Activated T-helper 1 cell treated with anti-CD3 and anti-CD28 coated beads, Interleukin-2, amount 50 U/mL, for 16 hours (primary cell): Measurements from ENCODE around the gene ADIPOR2.

Experiments
- DNase-seq, 2 donors: peaks; one replicate each; pipeline ENCODE4 v3.0.0-alpha.2; 2020; ENCODE audit warnings: low read depth in 1 of 2, low spot score in 1 of 2

ADIPOR2 gene

GRCh38 chr12:1827826-1828805 lies 137.2 kb downstream of the ADIPOR2 start:
- DNase-seq = no peak

DNA sequence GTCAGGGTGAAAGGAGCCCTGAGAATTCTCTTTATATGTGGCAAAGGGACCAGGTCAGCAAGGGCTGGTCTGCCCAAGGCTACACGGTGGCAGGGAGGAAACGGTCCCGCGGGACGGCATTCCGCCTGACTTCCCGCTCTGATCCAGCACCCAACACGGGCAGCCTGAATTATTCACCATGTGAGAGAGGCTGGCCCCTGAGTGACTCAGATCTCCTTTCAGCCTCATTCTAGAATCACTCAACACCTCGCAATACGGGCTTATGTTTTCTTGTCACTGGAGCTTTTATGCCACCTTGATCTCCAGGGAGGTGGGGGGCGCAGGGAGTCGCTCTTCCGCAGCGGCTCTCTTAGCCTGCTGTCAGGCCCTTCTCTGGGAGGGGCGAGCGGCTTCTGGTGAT lies 138.0 kb downstream of the ADIPOR2 start:
- DNase-seq = no peak

DNA sequence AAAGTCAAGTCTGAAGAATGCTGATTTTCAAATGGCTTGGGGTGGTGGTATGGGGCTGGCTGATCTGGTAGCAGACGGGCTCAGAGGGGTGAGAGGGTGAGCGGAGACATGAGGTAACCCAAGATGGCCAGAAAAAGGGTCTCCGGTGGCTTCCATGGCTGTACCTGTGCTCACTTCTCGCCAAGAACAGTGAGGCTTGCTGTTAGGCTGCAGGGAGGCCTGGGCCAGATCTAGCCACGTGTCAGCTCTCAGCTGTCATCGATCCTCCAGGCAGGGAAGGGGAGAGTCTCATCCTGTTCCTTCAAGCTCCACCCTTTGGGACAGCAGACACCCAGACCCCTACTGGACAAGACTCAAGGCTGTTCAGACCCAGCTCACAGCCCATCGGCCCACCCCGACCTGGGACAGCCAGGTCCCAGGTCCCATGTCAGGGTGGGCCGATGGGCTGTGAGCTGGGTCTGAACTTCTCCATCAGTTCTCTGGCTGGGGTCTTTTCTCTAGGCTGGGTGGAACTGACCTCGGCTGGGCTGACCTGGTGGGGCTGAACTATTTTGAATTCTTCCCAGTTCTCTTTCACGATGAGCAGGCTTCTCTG lies 138.5 kb downstream of the ADIPOR2 start:
- DNase-seq = no peak

DNA sequence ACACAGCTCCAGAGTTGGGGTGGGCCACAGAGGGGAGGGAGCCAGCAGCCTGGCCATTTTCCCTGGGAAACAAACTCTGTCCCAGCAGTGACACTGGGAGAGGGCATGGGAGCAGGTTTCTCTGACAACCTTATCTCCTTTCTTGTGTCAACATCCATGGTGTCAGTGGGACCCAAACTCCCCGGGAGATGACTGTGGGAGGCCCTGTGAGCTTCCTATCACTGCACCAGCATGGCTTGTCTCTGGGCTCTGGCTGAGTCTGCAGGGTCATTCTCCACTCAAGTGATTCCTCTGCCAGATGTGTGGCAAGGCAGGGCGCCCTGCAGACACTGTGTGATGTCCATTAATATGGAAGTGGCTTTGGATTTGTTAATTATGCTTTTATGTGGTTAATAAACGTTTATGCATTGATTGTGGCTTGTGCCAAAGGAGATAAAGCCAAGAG lies 139.6 kb downstream of the ADIPOR2 start:
- no peak for DNase-seq

- DNase-seq = no peak
These were observed 140.4 kb downstream of the ADIPOR2 start for GRCh38 chr12:1830981-1831963.

DNA sequence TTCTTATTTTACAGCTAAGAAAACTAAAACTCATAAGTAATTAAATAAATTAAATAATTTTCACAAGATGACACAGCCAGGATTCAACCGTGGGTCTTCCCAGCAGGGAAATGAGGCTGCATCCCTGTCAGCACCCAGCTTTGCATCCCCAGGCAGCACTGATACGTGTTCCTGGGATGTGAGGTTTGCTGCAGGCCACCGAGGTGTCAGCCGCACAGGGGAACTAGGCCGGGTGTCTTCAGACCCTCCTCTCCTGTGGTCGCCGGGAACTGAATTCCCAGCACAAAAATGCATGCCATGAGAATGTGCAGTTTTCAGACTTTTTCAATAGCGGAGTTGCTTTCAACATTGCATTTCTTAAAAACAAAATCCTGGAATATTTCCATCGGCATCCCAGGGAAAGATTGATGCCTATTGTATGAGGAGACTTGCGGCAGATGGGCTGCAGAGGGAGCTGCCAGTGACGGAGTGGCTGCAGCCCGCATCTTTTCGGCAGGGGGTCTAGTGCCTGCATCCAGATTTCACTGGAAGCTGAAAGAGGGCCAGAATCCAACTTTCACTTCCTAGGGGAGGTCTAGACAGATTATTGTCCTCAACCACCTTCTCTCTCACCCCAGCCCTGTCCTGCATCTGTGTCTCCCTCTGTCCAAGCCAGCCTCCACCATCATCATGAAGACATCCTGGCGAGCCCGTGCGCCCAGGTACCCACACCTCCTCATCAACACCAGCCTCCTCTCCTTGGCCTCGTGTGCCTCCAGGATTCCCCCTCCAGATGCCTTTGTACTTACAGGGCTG lies 142.1 kb downstream of the ADIPOR2 start:
- no peak for DNase-seq

- no peak for DNase-seq
These were observed 142.7 kb downstream of the ADIPOR2 start for GRCh38 chr12:1833596-1834028.

DNA sequence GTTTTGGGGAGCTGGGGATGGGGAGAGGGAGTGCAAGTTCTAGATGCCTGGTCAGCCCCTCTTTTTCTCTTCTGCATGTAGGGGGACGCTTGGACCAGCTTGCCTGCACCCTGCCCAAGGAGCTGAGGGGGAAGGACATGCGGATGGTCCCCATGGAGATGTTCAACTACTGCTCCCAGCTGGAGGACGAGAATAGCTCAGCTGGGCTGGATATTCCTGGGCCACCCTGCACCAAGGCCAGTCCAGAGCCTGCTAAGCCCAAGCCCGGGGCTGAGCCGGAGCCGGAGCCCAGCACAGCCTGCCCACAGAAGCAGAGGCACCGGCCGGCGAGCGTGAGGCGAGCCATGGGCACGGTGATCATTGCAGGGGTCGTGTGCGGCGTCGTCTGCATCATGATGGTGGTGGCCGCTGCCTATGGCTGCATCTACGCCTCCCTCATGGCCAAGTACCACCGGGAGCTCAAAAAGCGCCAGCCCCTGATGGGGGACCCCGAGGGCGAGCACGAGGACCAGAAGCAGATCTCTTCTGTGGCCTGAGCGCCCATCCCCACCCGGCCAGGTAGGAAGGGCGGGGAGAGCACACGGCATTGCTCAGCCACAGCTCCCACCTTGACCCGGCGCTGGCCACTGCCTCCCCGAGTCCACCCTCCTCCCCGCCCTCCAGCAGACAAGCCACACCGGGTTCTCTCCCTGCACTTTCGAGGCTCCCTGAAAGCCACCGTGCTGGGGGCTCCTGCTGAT lies 143.5 kb downstream of the ADIPOR2 start:
- no peak for DNase-seq

DNA sequence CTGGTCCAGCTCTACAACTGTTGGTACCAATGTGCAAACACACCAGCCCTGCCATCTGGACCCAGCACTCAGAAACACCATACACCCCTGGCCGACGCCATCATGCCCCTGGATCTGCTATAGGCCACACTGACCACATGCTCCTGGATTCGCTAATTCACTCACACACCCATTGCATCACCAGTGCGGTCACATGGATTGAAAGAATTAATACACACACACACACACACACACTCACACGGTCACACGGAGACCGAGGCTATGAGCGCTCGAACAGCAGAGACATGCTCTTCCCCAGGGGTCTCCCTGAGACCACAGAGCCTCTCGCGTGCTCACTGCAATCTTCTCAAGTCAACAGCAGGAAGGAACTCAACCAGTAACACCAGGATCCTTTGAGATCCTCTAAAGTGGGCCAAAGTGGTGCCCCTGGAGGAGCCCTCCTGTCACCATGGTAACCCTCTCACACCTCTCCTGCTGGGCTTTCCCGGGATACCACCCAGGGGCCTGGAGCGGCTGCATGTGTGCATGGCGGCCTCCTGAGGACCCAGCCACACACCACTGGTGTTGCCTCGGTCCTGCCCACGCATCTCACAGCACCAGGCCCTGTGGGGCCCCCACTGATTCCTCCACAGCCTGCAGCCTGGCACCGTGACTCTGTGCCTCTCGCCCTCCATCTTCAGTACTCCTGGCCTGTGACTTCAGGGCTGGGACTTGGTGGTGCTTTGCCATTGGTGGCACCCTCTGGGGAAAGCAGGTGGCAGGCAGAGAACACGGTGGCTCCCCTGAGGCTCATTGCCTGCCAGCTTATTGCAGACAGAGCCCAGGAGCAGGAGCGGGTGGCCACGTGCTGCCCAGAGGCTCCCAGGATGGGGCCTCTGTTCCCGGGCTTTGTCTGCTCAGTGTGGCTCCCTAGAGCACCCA lies 144.6 kb downstream of the ADIPOR2 start:
- no peak for DNase-seq

DNA sequence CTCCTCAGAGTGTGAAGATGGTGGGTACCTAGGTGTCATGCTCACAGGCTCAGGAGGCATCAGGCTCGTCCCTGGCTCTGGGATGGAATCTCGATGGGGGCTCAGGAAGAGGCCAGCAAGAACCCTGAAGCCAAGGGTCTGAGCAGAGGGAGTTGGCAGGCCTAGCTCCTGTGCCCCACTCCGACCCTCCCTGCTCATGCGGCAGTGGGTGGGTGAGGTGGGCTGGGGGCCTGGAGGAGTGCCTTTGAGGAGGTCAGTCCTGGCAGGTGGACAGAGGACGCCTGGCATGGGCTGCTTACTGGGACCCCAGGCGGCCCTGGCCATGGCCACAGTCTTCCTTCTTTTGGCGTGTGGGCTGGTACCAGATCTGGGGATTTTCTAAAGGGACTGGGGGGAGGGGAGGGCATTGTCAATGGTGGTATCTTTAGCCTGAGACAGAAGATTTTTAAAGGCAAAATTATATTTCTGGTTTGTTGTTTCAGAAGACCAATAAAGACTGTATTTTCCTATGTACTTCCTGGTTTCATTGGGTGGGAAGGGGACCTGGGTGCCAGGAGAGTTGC lies 145.5 kb downstream of the ADIPOR2 start:
- no peak for DNase-seq

GRCh38 chr12:1836854-1837421 lies 146.1 kb downstream of the ADIPOR2 start:
- no peak for DNase-seq

DNA sequence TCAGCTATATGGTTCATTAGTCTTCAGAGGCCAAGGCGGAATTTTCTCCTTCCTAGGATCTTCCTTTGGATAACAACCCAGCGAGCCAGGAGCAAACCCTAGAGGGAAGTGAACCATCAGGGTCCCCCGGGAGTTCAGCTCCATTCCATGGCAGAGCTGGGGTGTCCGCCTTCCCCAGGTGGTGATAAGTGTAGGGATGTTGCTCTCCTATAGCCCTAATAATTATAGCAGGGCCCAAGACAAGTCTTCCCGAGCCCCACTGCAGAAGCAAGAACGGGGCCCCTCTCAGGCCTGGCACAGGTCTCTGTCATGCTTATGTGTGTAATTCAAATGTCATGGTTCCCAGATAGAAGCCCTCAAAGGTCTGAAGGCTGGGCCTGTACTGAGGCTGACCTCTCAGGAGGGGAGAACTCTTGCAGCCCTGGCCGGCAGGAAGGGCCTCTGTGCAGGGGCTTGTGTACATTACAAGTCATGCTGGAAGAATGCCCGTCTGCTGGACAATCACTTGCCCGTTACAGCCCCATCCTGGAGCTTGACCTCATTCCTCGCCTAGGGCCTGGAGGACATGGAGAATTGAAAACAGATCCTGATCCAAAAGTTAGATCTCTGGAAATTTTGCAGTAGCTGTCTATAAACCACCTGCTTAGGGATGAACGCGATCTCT lies 146.8 kb downstream of the ADIPOR2 start:
- DNase-seq = no peak
